GM19239 (cell line): ENCODE measurements around the gene MTUS2.
"Not testable (repeated sequence)": the region's sequence is repeated elsewhere in the genome, so short reads cannot be mapped to it uniquely, and the experiment has no call there.

Source experiments
- DNase-seq: peaks from one replicate; pipeline ENCODE4 v3.0.0; 2011; ENCODE audit warnings: low spot score; ENCODE audit not compliant: insufficient read length
- FAIRE-seq: peaks from 2 replicates; lab custom pipeline; 2011; peaks lifted over from hg19 to GRCh38; lab: Jason Lieb, UNC

Gene MTUS2

GRCh38 chr13:29195456-29195855 lies 375.3 kb downstream of the MTUS2 start:
- no peak for DNase-seq

GRCh38 chr13:29196409-29197074 lies 376.4 kb downstream of the MTUS2 start:
- FAIRE-seq (peak; percentile 70), DNase-seq (no peak)

More at GRCh38 chr13:29195456-29195855, 375.3 kb downstream of the MTUS2 start:
- FAIRE-seq = no peak

- FAIRE-seq = not testable (repeated sequence)
Measured at GRCh38 chr13:29202753-29203152, 382.6 kb downstream of the MTUS2 start.

GRCh38 chr13:29204651-29205050 lies 384.5 kb downstream of the MTUS2 start:
- DNase-seq (no peak), FAIRE-seq (no peak)

More at GRCh38 chr13:29202753-29203152, 382.6 kb downstream of the MTUS2 start:
- DNase-seq = not testable (repeated sequence)

- FAIRE-seq (no peak), DNase-seq (no peak)
Measured at GRCh38 chr13:29210676-29211075, 390.5 kb downstream of the MTUS2 start.

- DNase-seq, FAIRE-seq: not testable (repeated sequence)
Measured at GRCh38 chr13:29211162-29211561, 391.0 kb downstream of the MTUS2 start.

- FAIRE-seq = no peak
Measured at GRCh38 chr13:29222458-29222857, 402.3 kb downstream of the MTUS2 start.

GRCh38 chr13:29224206-29224605 lies 404.1 kb downstream of the MTUS2 start:
- DNase-seq (no peak), FAIRE-seq (no peak)

More at GRCh38 chr13:29222458-29222857, 402.3 kb downstream of the MTUS2 start:
- DNase-seq = no peak

- DNase-seq (no peak), FAIRE-seq (no peak)
Measured at GRCh38 chr13:29227576-29227975, 407.4 kb downstream of the MTUS2 start.

GRCh38 chr13:29230299-29230845 lies 410.2 kb downstream of the MTUS2 start:
- DNase-seq (no peak), FAIRE-seq (no peak)

- no peak for FAIRE-seq
- DNase-seq = no peak
Measured at GRCh38 chr13:29239653-29240525, 419.8 kb downstream of the MTUS2 start.

- FAIRE-seq = no peak
Measured at GRCh38 chr13:29254626-29255370, 434.7 kb downstream of the MTUS2 start.

GRCh38 chr13:29255567-29255966 lies 435.4 kb downstream of the MTUS2 start:
- no peak for FAIRE-seq

More at GRCh38 chr13:29254626-29255370, 434.7 kb downstream of the MTUS2 start:
- no peak for DNase-seq

GRCh38 chr13:29260684-29261083 lies 440.5 kb downstream of the MTUS2 start:
- no peak for FAIRE-seq
- no peak for DNase-seq

More at GRCh38 chr13:29255567-29255966, 435.4 kb downstream of the MTUS2 start:
- DNase-seq = no peak

- FAIRE-seq (no peak), DNase-seq (no peak)
Measured at GRCh38 chr13:29266261-29266660, 446.1 kb downstream of the MTUS2 start.

GRCh38 chr13:29266756-29267733 lies 446.9 kb downstream of the MTUS2 start:
- DNase-seq = no peak

GRCh38 chr13:29270271-29270985 lies 450.3 kb downstream of the MTUS2 start:
- DNase-seq (no peak), FAIRE-seq (no peak)

More at GRCh38 chr13:29266756-29267733, 446.9 kb downstream of the MTUS2 start:
- FAIRE-seq = no peak

GRCh38 chr13:29271606-29272005 lies 451.5 kb downstream of the MTUS2 start:
- DNase-seq (no peak), FAIRE-seq (no peak)
